A549 (cell line): ENCODE measurements around the gene BFSP2.

ENCODE experiments used
- CBX8 ChIP-seq: fragments of 200-600 bp; sonication (generic); IDR thresholded peaks from 2 replicates; pipeline ENCODE4 v1.6.1; 2016
- CHD4 ChIP-seq: fragments of 200-600 bp; sonication (generic); IDR thresholded peaks from 2 replicates; pipeline ENCODE4 v1.6.1; 2016; ENCODE audit warnings: antibody characterized with exemption, mild to moderate bottlenecking, borderline replicate concordance
- CTCF ChIP-seq: fragments of >200 bp; sonication (Bioruptor Twin); formaldehyde crosslinking; IDR thresholded peaks from 3 replicates; pipeline ENCODE4 v1.5.1; 2016
- EHMT2 ChIP-seq: fragments of 200-600 bp; sonication (generic); IDR thresholded peaks from 2 replicates; pipeline ENCODE4 v1.6.1; 2016; ENCODE audit warnings: antibody characterized with exemption, low read depth, mild to moderate bottlenecking, moderate library complexity
- EP300 ChIP-seq, 2 experiments: fragments of >200 bp; sonication (Bioruptor Twin); formaldehyde crosslinking; IDR thresholded peaks; 2 replicates in 1 of 2; 3 replicates in 1 of 2; pipeline ENCODE4 v1.6.1; 2016 to 2017
- KDM1A ChIP-seq: fragments of 200-600 bp; sonication (generic); IDR thresholded peaks from 2 replicates; pipeline ENCODE4 v1.6.1; 2016; ENCODE audit warnings: low read depth, mild to moderate bottlenecking
- POLR2A ChIP-seq: IDR thresholded peaks from 2 replicates; pipeline ENCODE4 v1.6.1; 2012; ENCODE audit warnings: mild to moderate bottlenecking, low read length
- TP53 ChIP-seq: fragments of 250-450 bp; sonication (Bioruptor Pico); IDR thresholded peaks from 2 replicates; pipeline ENCODE4 v1.5.0; 2021; ENCODE audit warnings: mild to moderate bottlenecking, moderate library complexity

GRCh38 chr3:133362539-133362938, 37.3 kb upstream of the BFSP2 start:
- TF ChIP-seq CTCF (no peak), CHD4 (no peak), EP300 (IDR thresholded peaks at IDR 0.05) (no peak), EHMT2 (no peak), CBX8 (no peak), TP53 (CRISPR knock-in tag) (no peak), KDM1A (no peak), POLR2A (no peak)
